Aorta (tissue), 5 donors: Measurements from ENCODE around the gene ULBP1. TPM values are rescaled to one million over a fixed set of nuclear protein-coding genes. Genes with fewer than 3 reads are reported as not detected.
A peak's percentile ranks its signal among the peaks of the same experiment; 100 is the strongest.
"Not testable (repeated sequence)": the region's sequence is repeated elsewhere in the genome, so short reads cannot be mapped to it uniquely, and the experiment has no call there.

Source experiments
- ATAC-seq: fragments of 200-7000 bp; cut with Tn5 transposase; one replicate; pipeline ENCODE4 v1.9.1; 2022; ENCODE audit warnings: moderate library complexity; ENCODE audit not compliant: low FRiP score
- DNase-seq, 2 donors: peaks; one replicate each; pipeline ENCODE4 v3.0.0-alpha.2; 2020
- H3K27ac ChIP-seq, 2 donors: one replicate each; pipeline ENCODE4 v1.5.1; 2013; ENCODE audit warnings: low read length in 2 of 2, mild to moderate bottlenecking in 2 of 2, moderate library complexity in 2 of 2, control low read depth in 1 of 2, inconsistent platforms in 1 of 2, low read depth in 1 of 2
- H3K27me3 ChIP-seq, 2 donors: one replicate each; pipeline ENCODE4 v1.6.1; 2013; ENCODE audit warnings: control low read depth in 1 of 2, low read length in 1 of 2, mild to moderate bottlenecking in 1 of 2, moderate library complexity in 1 of 2; ENCODE audit not compliant: insufficient read depth in 2 of 2, control insufficient read depth in 1 of 2
- H3K36me3 ChIP-seq, 2 donors: one replicate each; pipeline ENCODE4 v1.6.1; 2013; ENCODE audit warnings: control low read depth in 1 of 2, low read length in 1 of 2, mild to moderate bottlenecking in 1 of 2; ENCODE audit not compliant: insufficient read depth in 2 of 2, control insufficient read depth in 1 of 2
- H3K4me1 ChIP-seq, 2 donors: one replicate each; pipeline ENCODE4 v1.6.1; 2013; ENCODE audit warnings: low read length in 2 of 2, control low read depth in 1 of 2, mild to moderate bottlenecking in 1 of 2, moderate library complexity in 1 of 2; ENCODE audit not compliant: insufficient read depth in 2 of 2, control insufficient read depth in 1 of 2
- H3K4me3 ChIP-seq, 2 donors: one replicate each; pipeline ENCODE4 v1.5.1; 2013; ENCODE audit warnings: low read length in 2 of 2, control low read depth in 1 of 2, mild to moderate bottlenecking in 1 of 2
- H3K9me3 ChIP-seq: one replicate; pipeline ENCODE4 v1.6.1; 2013; ENCODE audit warnings: mild to moderate bottlenecking, low read length; ENCODE audit not compliant: control insufficient read depth
- WGBS, 2 donors: extraction: QIAGEN DNeasy Blood & Tissue Kit; methylation state at CpG; one replicate each; pipeline ENCODE4 v1.1.7; 2013; 5-methylcytosine and 5-hydroxymethylcytosine counted together
- intact Hi-C, 2 donors: fragments of 100-400 bp; cut with DNase I; formaldehyde crosslinking; loops; one replicate each; pipeline versions ENCODE4 v1.14.2 to v1.15.0; 2022
- polyA plus RNA-seq, 2 donors: library from polyadenylated mRNA; stranded (reverse); fragments of 200-250 nt; gene quantifications; one replicate each; pipeline ENCODE4 v1.2.3, GENCODE V29; 2013
- total RNA-seq, 2 donors: library from RNA; stranded (reverse); fragmentation: NEBNext Ultra II Directional; extraction: Animal tissue kit (Norgen Biotek cat#: 25700); gene quantifications; one replicate each; pipeline ENCODE4 v1.2.1, GENCODE V29; 2021
- donor health status: healthy with polysubstance abuse.
- donor health status: Bipolar disorder and iron deficiency.
- donor health status: DM: no; HTN: no; CAD: no.
- donor health status: DM: no; HTN: no; CAD: no.
- donor health status: DM: yes; HTN: yes; CAD: no.

ULBP1 gene
- total and polyA plus RNA-seq, 4 donors, result 0.13 to 0.38 TPM; not detected in 2

DNA sequence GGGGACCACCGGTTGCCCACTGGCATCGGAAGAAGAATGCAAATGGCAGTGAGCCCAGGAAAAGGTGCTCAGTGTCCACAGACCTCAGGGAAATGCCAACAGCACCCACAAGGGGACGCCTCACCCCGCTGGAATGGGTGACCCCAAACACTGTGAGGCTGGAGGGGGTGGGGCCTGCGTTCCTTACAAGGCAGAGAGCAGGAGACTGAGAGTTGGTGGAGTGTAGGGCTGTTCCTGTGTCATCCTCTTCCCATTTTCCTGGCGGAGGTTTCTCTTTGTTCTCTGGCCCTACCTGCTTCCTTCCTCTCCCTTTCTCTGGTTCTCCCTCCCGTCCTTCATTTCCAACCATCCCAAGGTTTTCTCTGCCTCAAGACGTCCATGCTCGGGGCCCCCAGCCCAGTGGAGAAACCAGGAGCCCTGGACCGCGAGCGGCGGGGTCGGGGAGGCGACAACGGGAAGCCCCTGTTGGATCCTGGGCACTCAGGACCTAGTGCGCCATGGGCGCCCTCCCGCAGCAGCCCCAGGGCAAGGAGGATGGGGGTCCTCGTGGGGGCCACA, 25.7 kb upstream of the ULBP1 start:
- H3K27me3 ChIP-seq, intact Hi-C loops: not testable (repeated sequence)

DNA sequence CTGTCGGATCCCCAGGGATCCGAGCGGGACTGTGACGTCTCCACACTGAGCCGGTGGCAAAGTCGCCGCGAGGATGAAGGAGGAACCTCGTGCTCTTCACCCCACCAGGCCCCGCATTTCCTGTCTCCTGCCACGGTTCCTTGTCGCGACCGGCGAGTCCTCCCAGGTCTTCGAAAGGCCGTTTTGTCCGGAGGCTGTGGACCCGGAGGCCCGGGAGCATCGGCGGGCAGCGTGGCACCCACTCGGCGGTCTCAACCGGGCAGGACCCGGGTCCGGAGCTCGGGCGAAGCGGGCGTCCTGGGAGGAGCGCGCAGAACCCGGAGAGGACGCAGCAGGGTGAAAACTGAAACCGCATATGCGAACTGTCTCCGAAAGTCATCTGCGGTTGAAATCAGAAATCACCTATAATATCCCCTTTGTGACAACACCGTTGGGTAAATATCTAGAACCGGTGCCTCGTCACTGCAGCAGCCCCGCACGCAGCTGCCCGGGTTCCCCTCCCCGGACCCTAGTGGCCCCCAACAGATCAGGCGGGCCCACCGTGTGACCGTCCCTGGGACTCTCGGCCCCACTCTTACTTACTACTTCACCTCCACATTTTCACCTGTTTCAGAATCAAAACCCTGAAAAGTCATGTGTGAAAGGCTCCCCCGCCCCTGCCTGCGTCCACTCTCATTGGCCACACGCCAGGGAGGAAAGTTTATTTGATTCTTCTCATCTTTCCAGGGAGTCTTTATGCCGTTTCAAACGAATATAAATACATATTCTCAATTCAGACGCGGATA, 25.0 kb upstream of the ULBP1 start:
- no peaks in the 10 kb centered on the region for H3K4me1 ChIP-seq
- no peaks in the 10 kb centered on the region for H3K27me3 ChIP-seq
- H3K36me3 ChIP-seq, result no peaks in the 10 kb centered on the region
- H3K4me3 ChIP-seq, result peak overlapping the region in 1 of 2 donors; percentile 25
- H3K27ac ChIP-seq, result no peak overlapping the region
- DNase-seq (peak in 1 of 2 donors; percentile 57), ATAC-seq (peak; percentile 4)
- no peaks in the 10 kb centered on the region for H3K9me3 ChIP-seq
- intact Hi-C loops, result no loop called here
- 2% methylated on average over 58 of the region's 58 CpGs for WGBS, 2 donors

More for the DNA sequence above, 25.7 kb upstream of the ULBP1 start:
- H3K27ac ChIP-seq, H3K36me3 ChIP-seq, DNase-seq, H3K4me3 ChIP-seq, H3K4me1 ChIP-seq, ATAC-seq, H3K9me3 ChIP-seq: not testable (repeated sequence)
- 5% methylated on average over 15 of the region's 20 CpGs for WGBS, 2 donors

- no peaks in the 10 kb centered on the region for H3K4me1 ChIP-seq
- 29 to 36% methylated on average over 5 of the region's 5 CpGs for WGBS, 2 donors
- intact Hi-C loops, result no loop called here
- DNase-seq (no peak), ATAC-seq (no peak)
- H3K36me3 ChIP-seq, result no peaks in the 10 kb centered on the region
- H3K9me3 ChIP-seq, result no peaks in the 10 kb centered on the region
- H3K27me3 ChIP-seq, result no peaks in the 10 kb centered on the region
- no peak overlapping the region for H3K4me3 ChIP-seq
- H3K27ac ChIP-seq, result no peak overlapping the region
Measured at GRCh38 chr6:149939356-149939648, 24.4 kb upstream of the ULBP1 start.

DNA sequence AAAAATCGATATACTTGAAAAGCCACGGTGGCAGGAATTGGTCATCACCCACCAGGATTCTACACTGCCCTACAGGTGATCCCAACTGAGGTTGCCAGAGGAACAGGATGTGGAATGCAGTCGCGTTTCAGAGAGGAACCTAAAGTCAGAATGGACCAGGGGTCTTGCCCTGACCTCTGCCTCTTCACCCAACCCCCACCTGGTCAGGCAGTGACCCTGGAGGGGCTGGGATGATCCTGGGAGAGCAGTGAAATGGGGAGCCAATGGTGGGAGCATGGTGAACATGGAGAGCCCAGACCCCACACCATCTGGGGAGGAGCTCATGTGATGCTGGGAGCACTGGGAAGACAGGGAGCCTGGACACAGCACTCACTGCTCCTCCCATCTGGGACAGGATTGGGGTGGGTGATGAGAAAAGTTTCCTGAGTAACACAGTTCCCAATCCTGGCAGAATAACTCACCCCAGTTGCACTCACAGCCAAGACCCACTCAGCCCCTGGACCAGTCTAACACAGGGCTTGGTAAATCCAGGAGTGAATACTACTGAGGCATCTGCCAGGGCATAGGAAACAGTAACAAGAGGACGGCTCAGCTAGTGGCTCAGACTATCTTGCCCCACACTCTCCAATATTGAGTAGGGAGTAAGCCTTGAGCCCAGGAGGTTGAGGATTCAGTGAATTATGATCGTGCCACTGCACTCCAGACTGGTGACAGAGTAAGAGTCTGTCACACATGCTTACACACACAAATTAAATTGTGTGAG, 23.7 kb upstream of the ULBP1 start:
- no peak overlapping the region for H3K4me3 ChIP-seq
- H3K27ac ChIP-seq, result no peak overlapping the region
- no peaks in the 10 kb centered on the region for H3K27me3 ChIP-seq
- intact Hi-C loops, result no loop called here
- ATAC-seq (no peak), DNase-seq (no peak)
- H3K9me3 ChIP-seq, result no peaks in the 10 kb centered on the region
- H3K36me3 ChIP-seq, result no peaks in the 10 kb centered on the region
- 12 to 14% methylated on average over 6 of the region's 6 CpGs for WGBS, 2 donors
- H3K4me1 ChIP-seq, result no peaks in the 10 kb centered on the region

DNA sequence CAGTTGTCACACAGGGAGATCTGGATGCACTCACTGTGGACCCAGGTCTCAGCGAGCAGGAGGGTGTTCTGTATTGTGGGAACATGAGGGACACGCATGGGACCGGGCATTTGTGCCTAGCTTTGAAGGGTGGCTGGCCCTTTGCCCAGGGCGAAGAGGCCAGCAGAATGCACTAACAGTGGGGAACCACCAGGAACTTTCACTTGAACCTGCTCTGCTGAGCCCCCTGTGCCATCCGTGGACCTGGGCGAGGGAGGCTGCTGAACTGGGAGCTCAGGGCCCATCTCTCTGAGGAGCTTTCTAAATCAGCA, 23.1 kb upstream of the ULBP1 start:
- 24 to 27% methylated on average over 6 of the region's 6 CpGs for WGBS, 2 donors
- Histone ChIP-seq H3K4me1 (no peaks in the 10 kb centered on the region), H3K27ac (no peak overlapping the region), H3K27me3 (no peaks in the 10 kb centered on the region), H3K36me3 (no peaks in the 10 kb centered on the region), H3K4me3 (no peak overlapping the region), H3K9me3 (no peaks in the 10 kb centered on the region)
- ATAC-seq (no peak), DNase-seq (peak in 1 of 2 donors; percentile 34)
- intact Hi-C loops, result no loop called here

- intact Hi-C loops, result no loop called here
- WGBS, 2 donors, result 0 to 1% methylated on average over 57 to 62 of the region's 62 CpGs
- DNase-seq (peak; percentile 94 to 95), ATAC-seq (peak; percentile 89)
- H3K4me1 ChIP-seq, result no peaks in the 10 kb centered on the region
- no peaks in the 10 kb centered on the region for H3K9me3 ChIP-seq
- peak within 1 kb of the TSS in 1 of 2 donors; percentile 23 for H3K4me3 ChIP-seq
- H3K27me3 ChIP-seq, result no peaks in the 10 kb centered on the region
- no peak within 1 kb of the TSS for H3K27ac ChIP-seq
- H3K36me3 ChIP-seq, result no peaks in the 10 kb centered on the region
Measured at GRCh38 chr6:149941583-149942460, 21.9 kb upstream of the ULBP1 start, which contains the start of gene ULBP2. Gene ULBP2 (plus strand): TSS chr6:149942014. CDS start chr6:149942073, 59 bp downstream.

DNA sequence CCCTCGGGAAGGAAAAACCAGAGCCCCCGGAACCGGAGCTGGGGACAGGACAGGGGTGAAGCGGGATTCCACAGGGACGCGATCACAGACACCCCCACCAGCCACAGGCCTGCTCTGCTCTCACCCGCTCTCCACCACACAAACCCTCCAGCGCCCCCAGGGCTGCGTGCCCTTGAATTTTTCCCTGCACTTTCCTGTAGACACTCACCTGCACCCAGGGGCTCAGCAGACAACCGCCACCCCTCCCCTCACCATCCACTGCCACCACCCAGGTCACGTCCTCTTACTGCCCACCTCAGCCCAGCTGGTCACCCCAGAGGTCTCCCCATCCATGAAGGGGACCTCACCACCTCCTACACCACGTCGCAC, 21.3 kb upstream of the ULBP1 start:
- Histone ChIP-seq H3K9me3 (no peaks in the 10 kb centered on the region), H3K4me3 (no peak overlapping the region), H3K36me3 (no peaks in the 10 kb centered on the region), H3K27me3 (no peaks in the 10 kb centered on the region), H3K27ac (no peak overlapping the region), H3K4me1 (no peaks in the 10 kb centered on the region)
- DNase-seq (no peak), ATAC-seq (no peak)
- intact Hi-C loops, result no loop called here
- 36 to 39% methylated on average over 11 to 13 of the region's 13 CpGs for WGBS, 2 donors

DNA sequence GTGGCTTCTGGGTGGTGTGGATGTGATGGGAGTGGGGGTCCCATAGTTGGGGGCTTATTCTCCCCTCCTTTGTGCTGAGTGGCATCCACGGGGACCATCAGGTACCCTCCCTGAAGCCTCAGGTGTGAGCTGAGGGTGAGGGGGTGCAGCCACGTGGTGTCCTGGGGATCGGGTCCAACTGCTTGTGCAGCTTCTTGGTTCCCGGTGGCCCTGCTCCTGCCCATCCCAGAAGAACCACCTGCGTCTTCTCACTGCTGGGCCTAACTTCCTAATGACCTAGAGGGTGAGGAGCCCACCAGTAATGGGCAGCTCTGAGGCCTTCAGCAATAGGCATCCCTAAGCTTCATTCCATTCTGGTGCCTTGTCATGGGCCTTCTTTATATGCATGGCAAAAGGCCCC, 20.4 kb upstream of the ULBP1 start:
- H3K27me3 ChIP-seq, H3K9me3 ChIP-seq, H3K4me3 ChIP-seq, DNase-seq, intact Hi-C loops, H3K27ac ChIP-seq, H3K4me1 ChIP-seq, H3K36me3 ChIP-seq, ATAC-seq: not testable (repeated sequence)
- WGBS, 2 donors, result 86 to 90% methylated on average over 5 of the region's 5 CpGs
